ENCODE data around the gene GDPD5. TPM values are rescaled to one million over a fixed set of nuclear protein-coding genes. Genes with fewer than 3 reads are reported as not detected.
A peak's percentile ranks its signal among the peaks of the same experiment; 100 is the strongest.

Gene GDPD5
- total and polyA plus RNA-seq, 11 donors, result 2.0 to 12.5 (median 4.9) TPM

- intact Hi-C loops (cut with DNase I), result no loop called here
- DNase-seq (no peak), ATAC-seq (no peak)
- H3K9me3 ChIP-seq, result no peaks in the 10 kb centered on the region
- no peak overlapping the region for H3K4me3 ChIP-seq
- no peaks in the 10 kb centered on the region for H3K27me3 ChIP-seq
- H3K36me3 ChIP-seq, result no peaks in the 10 kb centered on the region
- peaks cover 0 to 18% (median 6%) of the 10 kb centered on the region in 12 donors for H3K4me1 ChIP-seq
- WGBS, 4 donors, result 69 to 93% (median 80%) methylated on average over 4 to 5 of the region's 5 CpGs
- no peak overlapping the region for H3K27ac ChIP-seq
- no peak for TF ChIP-seq CTCF (IDR thresholded peaks at IDR 0.05)
- no peak for TF ChIP-seq POLR2A (IDR thresholded peaks at IDR 0.05)
Observed at GRCh38 chr11:75497788-75498409, 27.8 kb downstream of the GDPD5 start.

- DNase-seq, result no peak
- TF ChIP-seq CTCF (IDR thresholded peaks at IDR 0.05) (peak in 2 of 12 donors; percentile 8 to 9), POLR2A (IDR thresholded peaks at IDR 0.05) (no peak)
- no peaks in the 10 kb centered on the region for H3K9me3 ChIP-seq
- no peak overlapping the region for H3K27ac ChIP-seq
- intact Hi-C loops (cut with DNase I), result no loop called here
- peak in 1 of 4 donors; percentile 18 for ATAC-seq
- peaks cover 0 to 18% (median 6%) of the 10 kb centered on the region in 12 donors for H3K4me1 ChIP-seq
- no peaks in the 10 kb centered on the region for H3K27me3 ChIP-seq
- no peak overlapping the region for H3K4me3 ChIP-seq
- WGBS, 4 donors, result 74 to 80% (median 75%) methylated on average over 6 of the region's 6 CpGs
- no peaks in the 10 kb centered on the region for H3K36me3 ChIP-seq
Observed at GRCh38 chr11:75496305-75496752, 29.4 kb downstream of the GDPD5 start.

- no peak overlapping the region for H3K4me3 ChIP-seq
- 80 to 100% (median 84%) methylated on average over 3 to 4 of the region's 4 CpGs for WGBS, 4 donors
- no peaks in the 10 kb centered on the region for H3K27me3 ChIP-seq
- no peaks in the 10 kb centered on the region for H3K36me3 ChIP-seq
- no peaks in the 10 kb centered on the region for H3K9me3 ChIP-seq
- H3K27ac ChIP-seq, result no peak overlapping the region
- ATAC-seq (no peak), DNase-seq (no peak)
- H3K4me1 ChIP-seq, result peaks cover 0 to 18% (median 6%) of the 10 kb centered on the region in 12 donors
- intact Hi-C loops (cut with DNase I), result no loop called here
- TF ChIP-seq POLR2A (IDR thresholded peaks at IDR 0.05) (no peak), CTCF (IDR thresholded peaks at IDR 0.05) (no peak)
Observed at GRCh38 chr11:75495749-75496304, 29.9 kb downstream of the GDPD5 start.

GRCh38 chr11:75493626-75494025 is 32.1 kb downstream of the GDPD5 start:
- no peak for ATAC-seq
- peaks cover 0 to 6% (median 0%) of the 10 kb centered on the region in 12 donors for H3K4me1 ChIP-seq
- H3K9me3 ChIP-seq, result no peaks in the 10 kb centered on the region
- H3K4me3 ChIP-seq, result no peak overlapping the region
- TF ChIP-seq CTCF (IDR thresholded peaks at IDR 0.05) (no peak), POLR2A (IDR thresholded peaks at IDR 0.05) (no peak)
- DNase-seq, result no peak
- intact Hi-C loops (cut with DNase I), result no loop called here
- H3K27me3 ChIP-seq, result no peaks in the 10 kb centered on the region
- whole genome bisulfite sequencing, 4 donors, result 80 to 93% (median 90%) methylated on average over 3 of the region's 3 CpGs
- no peaks in the 10 kb centered on the region for H3K36me3 ChIP-seq
- no peak overlapping the region for H3K27ac ChIP-seq
